Measurements from ENCODE around the gene DNM3. TPM values are rescaled to one million over a fixed set of nuclear protein-coding genes. Genes with fewer than 3 reads are reported as not detected.

DNM3 gene
- total and polyA plus RNA-seq, 2 donors (not counting 3 experiments of a cell fraction or from before 2014, with no cell fraction given), result 1.4 to 2.5 TPM

DNA sequence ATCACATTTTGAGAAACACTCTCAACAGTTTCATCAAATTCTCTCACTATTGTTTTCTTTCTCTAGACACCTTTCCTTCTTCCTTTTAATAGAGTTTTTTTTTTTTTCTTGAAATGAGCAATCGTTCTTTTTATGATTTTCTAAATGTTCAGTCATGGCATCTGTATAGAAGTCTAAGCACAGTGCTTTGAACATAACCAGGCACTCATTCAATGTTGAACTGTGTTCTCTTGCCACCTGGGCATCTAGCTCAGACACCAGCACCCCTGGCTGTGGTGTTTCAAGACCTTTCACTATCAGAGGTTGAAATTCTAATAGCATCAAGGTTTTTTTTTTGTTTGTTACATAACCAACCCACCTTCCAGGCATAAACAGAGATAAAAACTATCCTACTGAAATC lies 96.6 kb downstream of the DNM3 start:
- no peak for DNase-seq (ENCODE audit: low read depth, low spot score)
- no peak for FAIRE-seq
- Histone ChIP-seq H4K20me1 (replicated peaks; ENCODE audit: control insufficient read depth, extremely low read depth, insufficient read depth, low read length) (no peaks in the 10 kb centered on the region), H3K4me2 (ENCODE audit: insufficient read depth, low read length) (no peak overlapping the region), H3K36me3 (ENCODE audit: control insufficient read depth in 2 of 2, extremely low read depth in 1 of 2, insufficient read depth in 2 of 2, low read length in 2 of 2) (no peaks in the 10 kb centered on the region), H3K27ac (ENCODE audit: insufficient read depth, low read depth, low read length) (no peak overlapping the region), H3K79me2 (ENCODE audit: control insufficient read depth, insufficient read depth, low read length) (no peaks in the 10 kb centered on the region), H3K9me1 (replicated peaks; ENCODE audit: control insufficient read depth, extremely low read depth, insufficient read depth, low read length) (peaks cover 2% of the 10 kb centered on the region), H2AFZ (ENCODE audit: low read depth, low read length) (no peak overlapping the region), H3K4me3 (replicated peaks in 1 of 3; ENCODE audit: insufficient read depth in 1 of 3, low read depth in 1 of 3, low read length in 3 of 3) (no peak overlapping the region), H3K9me3 (replicated peaks; ENCODE audit: control insufficient read depth, insufficient read depth, low read length) (no peaks in the 10 kb centered on the region), H3K4me1 (ENCODE audit: control insufficient read depth, extremely low read depth, insufficient read depth, low read length) (peaks cover 3% of the 10 kb centered on the region), H3K9ac (replicated peaks; ENCODE audit: extremely low read depth, insufficient read depth, low read length) (no peak overlapping the region), H3K27me3 (ENCODE audit: control insufficient read depth in 2 of 2, insufficient read depth in 2 of 2, low read length in 2 of 2) (no peaks in the 10 kb centered on the region)
- TF ChIP-seq POLR2A (IDR thresholded peaks at IDR 0.05; ENCODE audit: low read depth, low read length) (no peak), POLR2AphosphoS5 (IDR thresholded peaks at IDR 0.05; ENCODE audit: insufficient read depth, low read depth, low read length) (no peak), EZH2 (IDR thresholded peaks at IDR 0.05; ENCODE audit: borderline replicate concordance, low read depth, low read length, severe bottlenecking) (no peak), JUN (IDR thresholded peaks at IDR 0.05; ENCODE audit: borderline replicate concordance, insufficient read depth, insufficient read length, low read depth) (no peak), MYC (IDR thresholded peaks at IDR 0.05; ENCODE audit: low read depth, low read length) (no peak), GATA2 (IDR thresholded peaks at IDR 0.05; ENCODE audit: insufficient read depth, insufficient read length, low read depth, low read length) (no peak), FOS (IDR thresholded peaks at IDR 0.05; ENCODE audit: borderline replicate concordance, insufficient read depth, low read length) (no peak)
- TF ChIP-seq, protein P1, sequence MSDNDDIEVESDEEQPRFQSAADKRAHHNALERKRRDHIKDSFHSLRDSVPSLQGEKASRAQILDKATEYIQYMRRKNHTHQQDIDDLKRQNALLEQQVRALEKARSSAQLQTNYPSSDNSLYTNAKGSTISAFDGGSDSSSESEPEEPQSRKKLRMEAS (IDR thresholded peaks at IDR 0.05; ENCODE audit: insufficient read depth, insufficient read length), result no peak
- TF ChIP-seq, protein P2, sequence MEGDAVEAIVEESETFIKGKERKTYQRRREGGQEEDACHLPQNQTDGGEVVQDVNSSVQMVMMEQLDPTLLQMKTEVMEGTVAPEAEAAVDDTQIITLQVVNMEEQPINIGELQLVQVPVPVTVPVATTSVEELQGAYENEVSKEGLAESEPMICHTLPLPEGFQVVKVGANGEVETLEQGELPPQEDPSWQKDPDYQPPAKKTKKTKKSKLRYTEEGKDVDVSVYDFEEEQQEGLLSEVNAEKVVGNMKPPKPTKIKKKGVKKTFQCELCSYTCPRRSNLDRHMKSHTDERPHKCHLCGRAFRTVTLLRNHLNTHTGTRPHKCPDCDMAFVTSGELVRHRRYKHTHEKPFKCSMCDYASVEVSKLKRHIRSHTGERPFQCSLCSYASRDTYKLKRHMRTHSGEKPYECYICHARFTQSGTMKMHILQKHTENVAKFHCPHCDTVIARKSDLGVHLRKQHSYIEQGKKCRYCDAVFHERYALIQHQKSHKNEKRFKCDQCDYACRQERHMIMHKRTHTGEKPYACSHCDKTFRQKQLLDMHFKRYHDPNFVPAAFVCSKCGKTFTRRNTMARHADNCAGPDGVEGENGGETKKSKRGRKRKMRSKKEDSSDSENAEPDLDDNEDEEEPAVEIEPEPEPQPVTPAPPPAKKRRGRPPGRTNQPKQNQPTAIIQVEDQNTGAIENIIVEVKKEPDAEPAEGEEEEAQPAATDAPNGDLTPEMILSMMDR (IDR thresholded peaks at IDR 0.05; ENCODE audit: extremely low read depth in 1 of 2, insufficient read depth in 1 of 2, low read depth in 1 of 2, low read length in 2 of 2), result no peak
- dilution Hi-C loops (cut with MboI; ENCODE audit: extremely low pct_ligation_motif_present, low sequenced_read_pairs), result no loop called here
- CTCF ChIA-PET, result interaction anchor here (0.7 to 1.6 kb wide), 3 partner anchors 14 to 286 kb away, joined by 3 read pairs; partner anchors contain the start of gene MYOC
- intact Hi-C loops (cut with micrococcal nuclease), result no loop called here
- BruUV-seq (replicated peaks), result no TSS peak
- POLR2A ChIA-PET, result no interaction called here
